Measurements from ENCODE around the gene ARL14EP. TPM values are rescaled to one million over a fixed set of nuclear protein-coding genes. Genes with fewer than 3 reads are reported as not detected.

ARL14EP gene
- total RNA-seq = 29.8 and 31.2 TPM in 2 replicates

DNA sequence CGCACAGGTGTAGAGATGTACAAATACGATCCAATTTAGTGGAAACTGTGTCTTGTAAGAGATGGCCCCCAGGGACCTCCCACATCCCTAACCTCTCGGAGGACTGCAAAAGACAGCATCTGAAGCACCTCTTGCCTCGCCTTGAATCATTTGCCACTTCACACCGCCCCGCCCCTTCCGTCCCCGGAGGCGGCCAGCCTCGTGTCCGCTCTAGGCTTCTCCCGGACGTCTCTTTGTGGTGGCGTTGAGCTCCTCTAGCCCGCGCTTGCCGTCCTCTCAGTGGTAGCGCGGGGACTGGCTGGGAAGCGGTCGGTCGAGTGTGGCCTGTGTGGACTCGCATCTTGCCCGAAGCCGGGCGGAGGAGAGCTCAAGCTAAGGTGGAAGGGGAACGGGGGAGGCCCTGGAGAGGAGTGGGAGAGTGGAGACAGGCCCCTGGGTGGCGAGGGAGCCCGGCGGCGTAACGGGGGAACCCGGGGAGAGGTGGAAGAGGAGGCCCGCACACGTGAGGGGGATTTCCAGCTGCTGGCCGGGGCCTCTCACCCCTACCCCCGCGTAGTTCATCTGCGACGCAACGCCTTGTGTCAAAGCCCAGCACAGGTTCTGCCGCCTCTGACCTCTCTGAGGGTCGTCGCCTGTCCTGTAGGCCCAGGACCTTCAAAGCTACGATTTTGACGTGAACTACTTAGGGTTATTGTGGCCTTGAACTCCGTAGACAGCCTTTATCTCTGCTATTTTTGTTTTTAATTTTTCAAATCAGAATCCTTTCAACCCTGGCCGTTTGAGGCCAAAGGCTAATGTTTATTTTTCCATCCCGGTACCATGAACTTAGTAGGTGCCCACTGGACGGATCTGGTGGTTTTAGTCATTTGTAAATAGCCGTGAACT lies at the start of gene ARL14EP:
Gene ARL14EP, plus strand, starts transcription at position 279 of the 885 bp plus-strand sequence. CDS start 7,845 bp downstream, outside the sequence.

Other genes with a start within 250 kb of the ARL14EP start
- gene FSHB, start 92.1 kb upstream of the ARL14EP start, total RNA-seq = not detected in 2 replicates

Measured in smooth muscle cell of the umbilical artery (primary cell).